GM19467 (cell line): Measurements from ENCODE around the gene KBTBD2.
"Not testable (repeated sequence)": the region's sequence is repeated elsewhere in the genome, so short reads cannot be mapped to it uniquely, and the experiment has no call there.

Experiments used
- ATAC-seq: cut with Tn5 transposase; IDR thresholded peaks from one replicate; pipeline ENCODE4 v1.9.1; 2021; ENCODE audit warnings: mild to moderate bottlenecking, moderate library complexity; ENCODE audit not compliant: unreplicated experiment

KBTBD2 gene

DNA sequence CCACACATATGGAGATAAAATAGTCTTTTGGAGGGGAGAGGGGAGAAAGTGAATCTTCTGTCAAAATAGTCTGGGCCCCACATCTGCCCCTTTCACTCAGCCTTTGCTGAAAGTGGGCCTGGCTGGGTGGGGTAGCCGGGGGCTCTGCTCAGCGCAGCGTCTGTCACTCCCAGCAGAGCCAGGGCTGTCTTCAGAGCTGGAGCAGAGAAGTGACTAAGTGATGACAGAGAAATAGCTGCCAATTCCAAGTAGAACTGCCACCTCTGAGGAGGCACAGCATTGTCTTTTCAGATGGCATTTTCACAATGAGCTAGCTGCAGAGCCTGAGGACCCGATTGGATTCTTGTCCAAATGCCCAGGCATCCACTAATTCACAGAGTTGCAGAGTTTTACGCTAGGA lies 34.5 kb downstream of the KBTBD2 start:
- not testable (repeated sequence) for ATAC-seq

DNA sequence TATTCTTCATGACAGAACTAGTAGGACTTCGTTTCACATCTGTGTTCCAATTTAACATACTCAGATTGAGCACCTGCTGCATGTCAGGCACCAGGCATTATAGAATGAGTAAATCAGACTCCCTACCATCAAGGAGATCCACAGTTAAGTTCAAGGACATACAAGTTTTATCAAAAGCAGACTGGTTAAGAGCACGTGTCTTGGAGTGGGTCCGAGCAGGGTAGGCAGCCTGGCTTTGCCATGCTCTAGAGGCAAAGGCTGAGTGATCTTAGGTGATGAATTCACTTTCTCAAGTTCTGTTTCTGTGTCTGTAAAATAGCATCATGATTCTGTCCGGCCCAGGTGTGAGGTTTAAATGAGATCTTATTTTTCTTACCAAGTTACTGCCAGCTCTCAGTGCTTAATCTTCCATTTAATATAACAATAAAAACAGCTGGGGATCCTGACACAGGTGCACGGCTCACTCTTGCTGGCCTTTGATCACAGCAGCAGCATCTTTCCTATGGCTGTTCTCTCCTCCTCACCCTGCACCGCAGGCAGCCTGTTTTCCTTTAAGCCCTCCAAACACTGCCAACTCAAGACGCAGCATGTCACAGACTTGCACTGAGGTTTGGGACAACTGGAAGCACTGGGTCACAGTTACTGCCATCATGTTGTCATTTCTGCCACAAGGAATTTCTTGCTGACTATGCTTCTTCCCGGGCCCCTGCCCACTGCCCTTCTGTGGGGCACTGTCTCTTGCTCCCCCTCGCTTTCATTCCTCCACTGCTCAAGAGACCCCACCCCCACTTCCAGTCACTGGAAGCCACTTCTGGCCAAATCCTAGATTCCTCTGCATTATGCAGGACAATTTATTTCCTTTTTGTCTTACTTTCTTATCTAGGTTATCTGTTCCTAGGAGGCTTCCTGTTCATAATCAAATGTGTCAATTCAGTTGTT lies 35.5 kb downstream of the KBTBD2 start:
- ATAC-seq: not testable (repeated sequence)

- not testable (repeated sequence) for ATAC-seq
Measured at GRCh38 chr7:32850654-32851053, 40.9 kb downstream of the KBTBD2 start.

DNA sequence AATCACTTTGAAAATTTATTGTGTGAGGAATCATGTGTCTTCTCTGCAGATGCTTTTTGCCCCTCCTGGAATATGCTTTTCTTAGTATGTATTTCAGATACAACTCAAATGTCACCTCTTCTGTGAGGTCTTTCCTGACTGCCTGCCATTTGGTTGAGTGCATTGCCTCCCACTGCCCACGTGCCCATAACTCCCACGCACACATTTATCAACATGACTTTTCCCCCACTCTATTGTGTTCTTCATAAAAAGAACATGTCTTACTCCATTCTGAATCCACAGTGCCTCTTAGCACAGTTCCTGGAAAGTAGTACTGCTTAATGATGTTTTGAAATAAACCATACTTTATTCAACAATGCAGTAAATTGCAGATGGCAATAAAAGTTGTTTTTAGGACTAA lies 42.9 kb downstream of the KBTBD2 start:
- ATAC-seq: not testable (repeated sequence)

- ATAC-seq: peak; percentile 100
Measured at GRCh38 chr7:32846630-32847225, 44.8 kb downstream of the KBTBD2 start.

DNA sequence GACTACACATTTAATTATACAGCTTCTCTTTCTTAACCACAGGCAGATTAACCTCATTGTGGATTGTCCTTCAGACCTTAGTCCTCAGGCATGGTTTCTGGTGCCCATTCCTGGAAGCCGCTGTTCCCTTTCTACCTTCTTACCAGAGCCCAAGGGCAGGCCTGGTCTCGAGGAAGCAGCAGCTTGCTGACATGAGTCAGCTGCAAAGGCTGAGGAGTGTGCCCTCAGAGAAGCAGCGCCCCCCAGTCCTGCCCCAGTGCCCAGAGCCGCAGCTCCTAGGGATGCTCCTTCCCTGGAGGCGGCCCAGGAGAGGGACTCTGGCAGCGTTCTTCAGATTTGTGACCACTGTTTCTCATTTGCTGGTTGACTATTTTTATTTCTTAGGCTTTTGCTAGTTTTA lies 46.8 kb downstream of the KBTBD2 start:
- not testable (repeated sequence) for ATAC-seq

GRCh38 chr7:32843763-32844162 lies 47.8 kb downstream of the KBTBD2 start:
- not testable (repeated sequence) for ATAC-seq

- ATAC-seq: not testable (repeated sequence)
Measured at GRCh38 chr7:32839846-32840245, 51.7 kb downstream of the KBTBD2 start.

DNA sequence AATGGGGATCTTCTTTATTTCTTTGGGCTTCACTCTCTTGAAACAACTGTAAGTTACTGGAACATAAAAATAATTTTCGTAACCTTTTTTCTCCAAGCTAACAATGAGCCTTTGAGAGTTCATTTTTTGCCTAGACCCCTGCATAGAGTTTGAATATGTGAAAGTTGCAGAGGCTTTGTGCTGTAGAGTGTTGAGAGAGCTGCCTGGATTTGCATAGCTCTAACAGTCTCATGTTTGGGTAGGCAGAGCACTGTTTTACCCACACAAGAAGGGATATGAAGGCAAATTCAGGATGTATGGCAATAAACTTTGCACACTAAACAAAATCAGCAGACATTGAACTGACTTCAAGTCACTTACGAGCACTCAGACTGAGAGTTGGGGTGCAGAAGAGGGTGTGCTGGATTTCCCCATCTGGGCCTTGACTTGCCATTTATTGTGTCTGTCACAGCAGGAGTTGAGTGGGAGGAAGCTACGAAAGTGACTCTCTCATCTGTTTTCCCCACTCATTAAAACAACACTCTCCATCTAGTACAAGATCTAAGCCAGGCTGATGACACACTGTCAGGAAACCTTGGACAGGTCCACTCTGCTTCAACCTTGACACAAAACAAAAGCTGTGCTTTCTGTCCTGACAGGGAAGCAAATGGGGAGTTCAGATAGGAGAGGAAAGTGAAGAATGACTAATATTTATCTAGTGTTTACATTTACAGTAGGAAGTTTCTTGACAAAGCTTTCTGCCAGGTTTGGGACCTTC lies 62.4 kb downstream of the KBTBD2 start:
- not testable (repeated sequence) for ATAC-seq
